Esophagus squamous epithelium (tissue), 4 donors: ENCODE results near the gene GRB7.

Experiments
- POLR2A ChIP-seq, 4 donors: fragments of 450-650 bp; IDR thresholded peaks; one replicate each; pipeline ENCODE4 v1.6.1; 2017; ENCODE audit warnings: antibody characterized with exemption in 4 of 4, mild to moderate bottlenecking in 4 of 4, moderate library complexity in 3 of 4
- TF ChIP-seq, protein P1 (sequence below), 6 experiments: fragments of 450-650 bp in 4 of 6; fragments of 200-600 bp in 2 of 6; sonication (generic) in 2 of 6; IDR thresholded peaks; one replicate each; pipeline ENCODE4 v1.5.1; 2016 to 2019; ENCODE audit warnings: antibody characterized with exemption in 6 of 6, mild to moderate bottlenecking in 4 of 6, moderate library complexity in 4 of 6

DNA sequence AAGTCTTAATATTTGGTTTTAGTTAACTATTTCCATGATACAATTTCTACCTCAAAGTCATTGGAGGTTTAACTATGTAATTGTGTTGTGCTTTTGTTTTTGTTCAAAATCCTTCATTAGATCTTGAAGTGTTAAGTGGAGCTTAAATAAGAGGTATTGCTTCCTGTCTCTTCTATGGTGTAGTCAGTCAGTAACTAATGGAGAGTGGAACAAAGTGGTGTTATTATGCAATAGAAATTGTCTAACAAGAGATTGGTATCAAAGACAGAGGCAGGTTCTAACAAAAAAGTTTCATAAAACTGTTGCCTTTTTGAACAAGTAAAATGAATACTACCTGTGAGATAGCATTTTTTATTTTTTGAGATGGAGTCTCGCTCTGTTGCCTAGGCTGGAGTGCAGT is 45.2 kb downstream of the GRB7 start:
- TF ChIP-seq POLR2A (IDR thresholded peaks at IDR 0.05) = no peak
- TF ChIP-seq, protein P1, sequence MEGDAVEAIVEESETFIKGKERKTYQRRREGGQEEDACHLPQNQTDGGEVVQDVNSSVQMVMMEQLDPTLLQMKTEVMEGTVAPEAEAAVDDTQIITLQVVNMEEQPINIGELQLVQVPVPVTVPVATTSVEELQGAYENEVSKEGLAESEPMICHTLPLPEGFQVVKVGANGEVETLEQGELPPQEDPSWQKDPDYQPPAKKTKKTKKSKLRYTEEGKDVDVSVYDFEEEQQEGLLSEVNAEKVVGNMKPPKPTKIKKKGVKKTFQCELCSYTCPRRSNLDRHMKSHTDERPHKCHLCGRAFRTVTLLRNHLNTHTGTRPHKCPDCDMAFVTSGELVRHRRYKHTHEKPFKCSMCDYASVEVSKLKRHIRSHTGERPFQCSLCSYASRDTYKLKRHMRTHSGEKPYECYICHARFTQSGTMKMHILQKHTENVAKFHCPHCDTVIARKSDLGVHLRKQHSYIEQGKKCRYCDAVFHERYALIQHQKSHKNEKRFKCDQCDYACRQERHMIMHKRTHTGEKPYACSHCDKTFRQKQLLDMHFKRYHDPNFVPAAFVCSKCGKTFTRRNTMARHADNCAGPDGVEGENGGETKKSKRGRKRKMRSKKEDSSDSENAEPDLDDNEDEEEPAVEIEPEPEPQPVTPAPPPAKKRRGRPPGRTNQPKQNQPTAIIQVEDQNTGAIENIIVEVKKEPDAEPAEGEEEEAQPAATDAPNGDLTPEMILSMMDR (IDR thresholded peaks at IDR 0.05) = no peak
